IPS DF 19.7 (cell line): ENCODE data around the gene TMEM181.
"Not testable (repeated sequence)": the region's sequence is repeated elsewhere in the genome, so short reads cannot be mapped to it uniquely, and the experiment has no call there.

ENCODE experiments used
- DNase-seq: peaks from one replicate; pipeline ENCODE4 v3.0.0-alpha.2; 2013; ENCODE audit warnings: low read depth, low spot score

TMEM181 gene

GRCh38 chr6:158595223-158595622 lies 35.3 kb downstream of the TMEM181 start:
- DNase-seq, result no peak

- DNase-seq, result no peak
Measured at GRCh38 chr6:158596861-158597260, 37.0 kb downstream of the TMEM181 start.

DNA sequence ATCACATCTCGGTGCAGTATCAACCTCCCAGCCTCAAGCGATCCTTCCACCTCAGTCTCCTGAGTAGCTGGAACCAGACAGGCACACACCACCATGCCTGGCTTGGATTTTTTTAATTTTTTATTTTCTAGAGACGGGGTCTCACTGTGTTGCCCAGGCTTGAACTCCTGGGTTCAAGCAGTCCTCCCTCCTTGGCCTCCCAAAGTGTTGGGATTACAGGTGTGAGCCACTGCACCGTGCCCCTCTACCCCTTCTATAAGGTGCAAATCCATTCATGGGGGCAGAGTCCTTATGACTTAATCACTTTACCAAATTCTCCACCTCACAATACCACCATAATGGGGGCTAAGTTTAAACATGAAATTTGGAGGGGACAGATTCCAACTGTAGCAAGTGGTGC lies 37.7 kb downstream of the TMEM181 start:
- no peak for DNase-seq

DNA sequence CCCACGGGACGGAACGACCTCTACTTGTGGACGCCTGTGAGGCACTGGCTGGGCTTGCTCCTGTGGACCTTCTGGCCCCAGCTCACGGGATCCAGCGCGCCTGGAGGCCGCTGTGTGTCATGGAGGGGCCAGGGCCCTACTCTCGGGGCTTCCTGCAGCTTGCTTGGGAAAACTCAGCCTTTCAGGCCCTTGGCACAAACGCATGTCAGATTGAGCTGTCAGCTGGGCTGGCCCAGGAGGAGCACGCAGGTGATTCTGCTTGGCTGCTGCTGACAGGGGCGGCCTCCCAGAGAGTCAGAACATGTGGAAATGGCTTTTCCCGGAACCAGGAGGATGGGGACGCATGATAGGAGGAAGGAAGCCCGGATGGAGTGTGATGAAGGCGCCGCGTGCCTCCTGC lies 39.7 kb downstream of the TMEM181 start:
- no peak for DNase-seq

GRCh38 chr6:158603261-158604047 lies 43.6 kb downstream of the TMEM181 start:
- DNase-seq, result no peak

DNA sequence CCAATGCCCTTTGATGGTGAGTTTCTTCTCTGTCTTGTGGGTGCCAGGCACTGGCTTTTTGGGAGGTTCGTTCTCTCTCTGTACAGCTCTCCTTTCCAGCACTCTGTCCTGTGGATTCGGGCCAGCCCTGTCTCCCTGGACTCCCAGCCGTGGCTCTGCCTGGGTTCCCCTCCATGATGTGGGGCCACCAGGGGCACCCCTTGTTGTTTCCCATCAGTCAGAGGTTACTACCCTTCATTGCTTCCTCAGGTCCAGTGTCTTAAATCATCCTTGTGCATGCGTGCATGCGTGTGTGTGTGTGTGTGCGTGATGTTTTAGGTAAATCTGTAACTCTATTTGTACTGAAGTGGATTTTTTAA lies 44.1 kb downstream of the TMEM181 start:
- no peak for DNase-seq

GRCh38 chr6:158605266-158605878 lies 45.5 kb downstream of the TMEM181 start:
- peak; percentile 72 for DNase-seq

GRCh38 chr6:158606011-158606410 lies 46.1 kb downstream of the TMEM181 start:
- not testable (repeated sequence) for DNase-seq

DNA sequence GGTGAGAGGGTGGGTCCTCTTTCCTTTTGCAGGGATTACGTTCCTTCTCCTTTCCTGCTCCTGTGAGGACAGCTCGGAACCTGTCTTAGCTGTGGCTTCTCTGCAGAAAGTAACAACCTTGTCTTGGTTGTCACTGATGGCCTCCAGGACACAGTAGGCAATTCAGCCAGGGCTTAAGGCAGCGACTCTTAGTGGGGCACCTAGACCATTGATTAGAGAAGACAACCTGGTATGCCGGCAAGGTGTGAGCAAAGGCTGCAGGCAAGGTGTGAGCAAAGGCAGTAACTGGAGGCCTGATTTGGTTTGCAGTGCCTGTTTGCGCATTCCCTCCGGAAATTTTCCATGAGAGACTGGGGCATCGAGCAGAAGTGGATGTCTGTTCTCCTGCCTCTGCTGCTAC lies 47.0 kb downstream of the TMEM181 start:
- DNase-seq, result no peak

DNA sequence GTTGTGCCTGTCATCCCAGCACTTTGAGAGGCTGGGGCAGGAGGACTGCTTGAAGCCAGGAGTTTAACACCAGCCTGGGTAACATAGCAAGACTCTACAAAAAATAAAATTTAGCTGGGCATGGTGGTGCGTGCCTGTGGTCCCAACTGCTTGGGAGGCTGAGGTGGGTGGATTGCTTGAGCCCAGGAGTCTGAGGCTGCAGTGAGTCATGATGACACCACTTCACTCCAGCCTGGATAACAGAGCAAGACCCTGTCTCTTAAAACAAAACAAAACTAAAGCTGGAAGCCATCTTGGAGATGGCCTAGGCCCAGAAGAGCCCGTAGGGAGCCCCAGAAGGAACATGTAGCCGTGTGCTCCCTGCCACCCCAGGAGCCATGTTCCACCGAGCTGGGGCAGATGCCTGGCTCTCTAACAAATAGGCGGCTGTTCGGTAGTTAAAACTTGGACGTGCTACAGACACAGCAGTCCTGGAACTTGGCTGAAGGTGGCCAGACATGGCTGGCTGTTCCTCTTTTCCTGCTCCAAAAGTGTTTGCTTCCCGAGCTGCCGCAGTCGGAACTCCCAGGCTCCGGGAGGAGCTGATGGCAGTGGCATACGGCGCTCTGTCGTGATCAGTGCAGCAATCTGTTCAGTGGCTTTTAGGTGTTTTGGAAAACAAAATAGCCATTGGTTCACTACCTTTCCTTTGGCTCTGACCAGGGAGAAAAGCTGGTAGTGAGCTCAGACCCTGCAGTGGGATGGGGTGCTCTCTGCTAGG lies 47.7 kb downstream of the TMEM181 start:
- DNase-seq, result no peak

GRCh38 chr6:158608221-158608620 lies 48.3 kb downstream of the TMEM181 start:
- DNase-seq, result no peak

DNA sequence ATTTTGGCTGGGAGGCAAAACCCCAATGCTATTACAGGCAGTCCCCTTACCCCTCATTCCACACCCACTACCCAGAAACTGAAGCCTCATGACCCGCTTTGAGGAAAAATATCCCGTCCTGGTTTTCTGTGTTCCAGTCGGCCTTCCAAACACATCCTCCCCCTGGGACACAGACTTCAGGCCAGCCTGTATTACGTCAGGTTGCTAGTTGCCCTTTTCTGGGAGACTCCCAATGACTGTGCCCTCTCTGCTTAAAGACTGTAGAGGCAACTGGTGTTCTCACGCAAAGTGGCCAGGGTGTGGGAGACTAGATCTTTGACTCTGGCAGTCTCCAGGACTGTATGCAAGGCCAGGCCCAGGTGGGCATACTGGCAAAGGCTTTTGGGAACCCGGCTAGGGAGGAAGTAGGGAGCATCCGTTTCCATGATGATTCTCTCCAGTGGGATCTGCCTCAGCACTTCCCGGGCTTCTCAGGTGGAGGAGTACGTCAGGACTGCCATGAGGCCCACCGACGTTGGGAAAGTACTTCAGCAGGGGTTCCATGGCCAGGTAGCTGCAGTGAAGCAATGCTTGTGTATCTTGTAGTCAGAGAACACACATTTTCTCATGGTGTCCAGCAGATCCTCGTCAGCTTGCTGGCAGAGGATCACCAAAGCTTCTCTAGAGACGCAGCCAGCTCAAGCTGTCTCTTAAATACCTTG lies 49.7 kb downstream of the TMEM181 start:
- DNase-seq, result no peak

- DNase-seq, result no peak
Measured at GRCh38 chr6:158610319-158610968, 50.6 kb downstream of the TMEM181 start.

DNA sequence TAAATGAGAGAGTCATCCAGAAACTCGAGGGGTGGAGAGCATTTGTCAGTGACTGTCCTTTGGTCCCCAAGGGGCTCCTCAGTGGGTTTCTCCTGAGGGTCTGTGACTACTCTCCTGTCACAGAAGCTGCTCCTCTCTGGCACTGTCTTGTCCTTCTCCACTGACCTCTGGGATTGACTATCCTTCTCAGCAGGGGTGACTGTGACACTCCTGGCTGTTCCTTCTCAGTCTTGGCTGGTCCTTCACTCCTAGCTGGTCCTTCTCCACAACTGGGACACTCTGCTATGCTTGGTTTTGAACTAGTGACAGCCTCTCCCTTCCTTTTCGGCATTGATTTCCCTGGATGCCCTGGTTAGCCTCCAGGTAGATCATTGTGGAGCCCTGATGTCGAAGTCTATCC lies 51.1 kb downstream of the TMEM181 start:
- no peak for DNase-seq

- DNase-seq, result peak; percentile 59
Measured at GRCh38 chr6:158611541-158612370, 51.9 kb downstream of the TMEM181 start.

DNA sequence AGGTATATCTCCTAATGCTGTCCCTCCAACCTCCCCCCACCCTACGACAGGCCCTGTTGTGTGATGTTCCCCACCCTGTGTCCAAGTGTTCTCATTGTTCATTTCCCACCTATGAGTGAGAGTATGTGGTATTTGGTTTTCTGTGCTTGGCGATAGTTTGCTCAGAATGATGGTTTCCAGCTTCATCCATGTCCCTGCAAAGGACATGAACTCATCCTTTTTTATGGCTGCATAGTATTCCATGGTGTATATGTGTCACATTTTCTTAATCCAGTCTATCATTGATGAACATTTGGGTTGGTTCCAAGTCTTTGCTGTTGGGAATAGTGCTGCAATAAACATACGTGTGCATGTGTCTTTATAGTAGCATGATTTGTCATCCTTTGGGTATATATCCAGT lies 54.7 kb downstream of the TMEM181 start:
- not testable (repeated sequence) for DNase-seq

- not testable (repeated sequence) for DNase-seq
Measured at GRCh38 chr6:158618289-158618688, 58.4 kb downstream of the TMEM181 start.

DNA sequence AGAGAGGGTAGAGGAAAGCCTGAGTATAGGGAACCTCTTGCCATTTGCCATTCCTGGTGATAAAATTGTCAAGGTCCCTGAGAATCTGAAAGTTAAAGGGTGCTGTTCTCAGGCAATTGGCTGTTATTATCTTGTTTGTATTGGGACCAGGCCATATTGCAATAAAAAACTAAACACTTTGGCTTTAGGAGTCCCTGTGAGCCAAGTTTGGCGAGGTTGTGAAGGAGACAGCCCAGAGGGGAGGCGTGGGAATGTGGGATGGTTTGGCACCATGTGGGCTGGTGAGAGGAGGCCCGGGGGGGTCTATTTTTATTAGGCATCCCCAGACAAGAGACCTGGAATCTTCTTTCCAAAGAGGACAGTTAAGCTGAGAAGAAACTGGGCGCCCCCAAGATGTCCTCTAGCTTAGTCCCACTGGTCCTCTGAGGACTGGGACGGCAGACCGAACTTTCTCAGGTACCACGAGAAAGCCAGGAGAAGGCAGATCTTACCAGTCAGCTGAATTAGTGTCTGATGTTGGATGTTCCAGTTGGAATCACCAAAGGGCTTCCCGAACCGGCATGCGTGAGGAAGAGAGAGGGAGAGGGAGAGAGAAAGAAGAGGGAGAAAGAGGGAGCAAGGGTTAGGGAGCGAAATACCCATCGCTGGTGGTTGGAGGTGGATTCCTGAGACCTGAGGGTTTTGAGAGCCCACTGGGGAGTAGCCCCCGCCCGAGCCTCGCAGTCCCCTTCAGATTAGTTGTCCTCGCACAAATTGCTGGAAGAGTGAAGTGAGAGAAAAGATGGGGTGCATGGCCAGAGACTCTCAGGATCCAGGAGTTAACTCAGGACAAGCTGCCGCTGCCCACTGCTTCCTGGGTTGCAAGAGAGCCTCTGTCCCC lies 60.3 kb downstream of the TMEM181 start:
- no peak for DNase-seq

GRCh38 chr6:158620963-158621693 lies 61.2 kb downstream of the TMEM181 start:
- DNase-seq, result no peak
